ENCODE results near the gene ATP13A5.

Gene ATP13A5, protein sequence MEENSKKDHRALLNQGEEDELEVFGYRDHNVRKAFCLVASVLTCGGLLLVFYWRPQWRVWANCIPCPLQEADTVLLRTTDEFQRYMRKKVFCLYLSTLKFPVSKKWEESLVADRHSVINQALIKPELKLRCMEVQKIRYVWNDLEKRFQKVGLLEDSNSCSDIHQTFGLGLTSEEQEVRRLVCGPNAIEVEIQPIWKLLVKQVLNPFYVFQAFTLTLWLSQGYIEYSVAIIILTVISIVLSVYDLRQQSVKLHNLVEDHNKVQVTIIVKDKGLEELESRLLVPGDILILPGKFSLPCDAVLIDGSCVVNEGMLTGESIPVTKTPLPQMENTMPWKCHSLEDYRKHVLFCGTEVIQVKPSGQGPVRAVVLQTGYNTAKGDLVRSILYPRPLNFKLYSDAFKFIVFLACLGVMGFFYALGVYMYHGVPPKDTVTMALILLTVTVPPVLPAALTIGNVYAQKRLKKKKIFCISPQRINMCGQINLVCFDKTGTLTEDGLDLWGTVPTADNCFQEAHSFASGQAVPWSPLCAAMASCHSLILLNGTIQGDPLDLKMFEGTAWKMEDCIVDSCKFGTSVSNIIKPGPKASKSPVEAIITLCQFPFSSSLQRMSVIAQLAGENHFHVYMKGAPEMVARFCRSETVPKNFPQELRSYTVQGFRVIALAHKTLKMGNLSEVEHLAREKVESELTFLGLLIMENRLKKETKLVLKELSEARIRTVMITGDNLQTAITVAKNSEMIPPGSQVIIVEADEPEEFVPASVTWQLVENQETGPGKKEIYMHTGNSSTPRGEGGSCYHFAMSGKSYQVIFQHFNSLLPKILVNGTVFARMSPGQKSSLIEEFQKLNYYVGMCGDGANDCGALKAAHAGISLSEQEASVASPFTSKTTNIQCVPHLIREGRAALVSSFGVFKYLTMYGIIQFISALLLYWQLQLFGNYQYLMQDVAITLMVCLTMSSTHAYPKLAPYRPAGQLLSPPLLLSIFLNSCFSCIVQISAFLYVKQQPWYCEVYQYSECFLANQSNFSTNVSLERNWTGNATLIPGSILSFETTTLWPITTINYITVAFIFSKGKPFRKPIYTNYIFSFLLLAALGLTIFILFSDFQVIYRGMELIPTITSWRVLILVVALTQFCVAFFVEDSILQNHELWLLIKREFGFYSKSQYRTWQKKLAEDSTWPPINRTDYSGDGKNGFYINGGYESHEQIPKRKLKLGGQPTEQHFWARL

DNA sequence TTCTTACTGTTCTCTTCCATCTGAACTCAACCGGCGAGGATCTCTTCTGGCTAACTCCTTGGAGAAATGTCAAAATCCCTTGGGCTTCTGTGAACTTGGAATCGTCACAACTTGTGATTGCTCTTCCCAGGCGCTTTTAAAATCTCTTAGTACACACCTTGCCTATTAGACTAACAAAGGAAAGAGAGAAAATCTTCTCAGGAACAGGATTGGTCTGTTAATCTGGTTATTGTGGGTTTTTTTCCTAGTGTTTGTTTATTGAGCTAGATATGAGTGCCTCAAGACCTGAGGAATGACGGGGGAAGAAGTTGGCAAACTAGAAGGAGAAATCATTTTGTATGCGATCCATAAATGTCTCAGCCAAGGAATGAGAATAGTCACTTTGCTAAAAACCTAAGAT, at the start of gene ATP13A5:
Gene ATP13A5 (minus strand): TSS at position 48 of the 400 bp plus-strand sequence. CDS start 28 bp downstream, at position 20.
- in situ Hi-C loops (cut with HindIII; ENCODE audit: low sequenced_read_pairs): no loop called here
- H3K4me3 ChIP-seq (ENCODE audit: low read depth, low read length): no peak within 1 kb of the TSS
- TF ChIP-seq, protein P1, sequence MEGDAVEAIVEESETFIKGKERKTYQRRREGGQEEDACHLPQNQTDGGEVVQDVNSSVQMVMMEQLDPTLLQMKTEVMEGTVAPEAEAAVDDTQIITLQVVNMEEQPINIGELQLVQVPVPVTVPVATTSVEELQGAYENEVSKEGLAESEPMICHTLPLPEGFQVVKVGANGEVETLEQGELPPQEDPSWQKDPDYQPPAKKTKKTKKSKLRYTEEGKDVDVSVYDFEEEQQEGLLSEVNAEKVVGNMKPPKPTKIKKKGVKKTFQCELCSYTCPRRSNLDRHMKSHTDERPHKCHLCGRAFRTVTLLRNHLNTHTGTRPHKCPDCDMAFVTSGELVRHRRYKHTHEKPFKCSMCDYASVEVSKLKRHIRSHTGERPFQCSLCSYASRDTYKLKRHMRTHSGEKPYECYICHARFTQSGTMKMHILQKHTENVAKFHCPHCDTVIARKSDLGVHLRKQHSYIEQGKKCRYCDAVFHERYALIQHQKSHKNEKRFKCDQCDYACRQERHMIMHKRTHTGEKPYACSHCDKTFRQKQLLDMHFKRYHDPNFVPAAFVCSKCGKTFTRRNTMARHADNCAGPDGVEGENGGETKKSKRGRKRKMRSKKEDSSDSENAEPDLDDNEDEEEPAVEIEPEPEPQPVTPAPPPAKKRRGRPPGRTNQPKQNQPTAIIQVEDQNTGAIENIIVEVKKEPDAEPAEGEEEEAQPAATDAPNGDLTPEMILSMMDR (IDR thresholded peaks at IDR 0.05; ENCODE audit: low read depth, low read length): no peak
- no peak for DNase-seq (ENCODE audit: low read depth, low spot score)

DNA sequence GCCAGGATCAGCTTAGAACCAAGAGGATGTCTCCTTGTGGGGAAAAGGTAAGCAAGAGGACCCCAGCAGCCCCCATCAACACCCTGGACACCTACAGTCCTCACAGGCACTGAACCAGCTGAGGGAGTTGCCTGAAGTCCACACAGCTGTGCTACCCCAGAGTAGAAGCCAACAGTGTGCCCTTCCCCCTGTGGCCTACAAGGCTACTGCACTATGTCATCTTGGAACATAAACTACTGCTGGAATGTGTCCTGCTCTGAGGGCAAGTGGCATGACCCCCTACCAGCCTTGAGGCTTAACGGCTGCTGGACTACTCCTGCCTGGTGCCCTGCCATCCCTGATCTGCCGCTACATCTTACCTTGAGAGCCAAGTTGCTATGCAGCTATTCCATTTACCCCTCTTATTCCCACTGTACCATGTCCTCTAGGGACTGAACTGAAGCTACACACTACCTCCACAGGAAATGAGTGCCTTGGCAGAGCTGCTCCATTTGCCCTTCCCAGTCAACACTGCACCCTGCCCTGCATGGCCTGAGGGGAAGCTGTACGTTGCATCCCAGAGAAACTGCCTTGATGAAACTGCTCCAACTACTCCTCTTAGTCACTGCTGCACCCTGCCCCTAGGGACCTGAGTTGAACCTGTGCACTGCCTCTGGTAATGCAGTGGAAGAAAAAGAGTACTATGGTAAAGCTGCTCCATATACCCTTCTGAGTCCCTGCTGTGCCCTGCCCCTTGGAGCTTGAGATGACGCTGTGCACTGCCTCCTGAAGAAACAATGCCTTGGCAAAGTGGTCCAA, 40.2 kb upstream of the ATP13A5 start:
- no peak for DNase-seq (ENCODE audit: low read depth, low spot score)
- in situ Hi-C loops (cut with HindIII; ENCODE audit: low sequenced_read_pairs): no loop called here
- TF ChIP-seq, protein P1 (IDR thresholded peaks at IDR 0.05; ENCODE audit: low read depth, low read length): no peak
- no peak overlapping the region for H3K4me3 ChIP-seq (ENCODE audit: low read depth, low read length)

DNA sequence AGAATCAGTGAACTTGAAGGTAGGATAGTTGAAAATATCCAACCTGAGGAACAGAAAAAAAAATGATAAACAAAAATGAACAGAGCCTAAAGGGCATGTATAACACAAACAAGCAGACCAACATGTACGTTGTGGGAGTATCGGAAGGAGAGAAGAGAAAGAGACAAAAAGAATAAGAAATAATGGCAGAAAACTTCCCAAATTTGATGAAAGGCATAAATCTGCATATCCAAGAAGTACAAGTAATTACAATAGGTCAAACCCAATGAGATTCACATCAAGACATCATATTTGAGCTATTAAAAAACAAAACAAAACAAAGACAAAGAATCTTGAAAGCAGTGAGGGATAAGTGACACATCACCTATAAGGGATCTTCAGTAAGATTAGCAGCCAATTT, 38.1 kb upstream of the ATP13A5 start:
- in situ Hi-C loops (cut with HindIII; ENCODE audit: low sequenced_read_pairs): no loop called here
- TF ChIP-seq, protein P1 (IDR thresholded peaks at IDR 0.05; ENCODE audit: low read depth, low read length): no peak
- no peak overlapping the region for H3K4me3 ChIP-seq (ENCODE audit: low read depth, low read length)
- no peak for DNase-seq (ENCODE audit: low read depth, low spot score)

DNA sequence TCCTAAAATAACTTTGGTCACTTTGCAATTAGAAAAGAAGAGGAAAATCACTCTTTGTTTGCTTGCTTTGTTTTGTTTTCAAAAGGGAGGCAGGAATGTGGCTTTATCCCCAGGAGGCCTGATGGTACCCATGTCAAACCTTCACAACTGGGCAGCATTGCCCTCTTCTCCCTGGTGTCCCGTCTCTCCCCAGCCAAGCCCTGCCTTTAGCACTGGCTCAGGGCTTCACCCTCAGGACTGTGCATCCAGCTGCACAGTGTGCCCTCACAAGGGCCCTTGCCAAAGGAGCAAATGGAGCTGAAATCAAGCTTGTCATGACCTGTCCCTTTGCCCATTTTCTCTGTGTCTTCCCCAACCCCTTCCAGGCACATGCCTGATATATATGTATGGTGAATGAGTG, 29.1 kb upstream of the ATP13A5 start:
- in situ Hi-C loops (cut with HindIII; ENCODE audit: low sequenced_read_pairs): no loop called here
- H3K4me3 ChIP-seq (ENCODE audit: low read depth, low read length): no peak overlapping the region
- DNase-seq (ENCODE audit: low read depth, low spot score): no peak
- TF ChIP-seq, protein P1 (IDR thresholded peaks at IDR 0.05; ENCODE audit: low read depth, low read length): no peak

DNA sequence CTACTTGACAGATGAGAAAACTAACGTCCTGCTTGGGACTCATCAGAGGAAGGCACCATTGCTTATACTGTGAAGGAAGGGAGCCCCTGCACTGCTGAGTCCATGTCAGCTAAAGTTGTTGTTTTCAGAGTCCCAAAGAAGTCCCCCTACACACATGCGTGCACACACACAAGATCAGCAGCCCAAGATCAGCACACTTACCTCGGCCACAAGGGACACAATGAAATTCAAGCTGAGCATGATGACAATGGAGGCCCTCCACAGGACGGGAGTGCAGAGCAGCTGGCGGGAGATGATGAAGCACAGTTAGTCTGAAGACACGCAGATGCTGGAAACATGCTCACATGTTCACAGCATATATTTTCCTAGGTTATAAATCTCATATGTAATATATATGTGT, 28.6 kb upstream of the ATP13A5 start:
- H3K4me3 ChIP-seq (ENCODE audit: low read depth, low read length): no peak overlapping the region
- in situ Hi-C loops (cut with HindIII; ENCODE audit: low sequenced_read_pairs): no loop called here
- DNase-seq (ENCODE audit: low read depth, low spot score): no peak
- TF ChIP-seq, protein P1 (IDR thresholded peaks at IDR 0.05; ENCODE audit: low read depth, low read length): no peak
